H7 (cell line): ENCODE results near the gene GLP1R. TPM values are rescaled to one million over a fixed set of nuclear protein-coding genes. Genes with fewer than 3 reads are reported as not detected.
A peak's percentile ranks its signal among the peaks of the same experiment; 100 is the strongest.

Experiments used
- DNase-seq: peaks from one replicate; pipeline ENCODE4 v3.0.0; 2012
- H3K27me3 ChIP-seq: 2 replicates; pipeline ENCODE4 v1.6.0; 2011; ENCODE audit warnings: mild to moderate bottlenecking, low read length; ENCODE audit not compliant: control insufficient read depth, insufficient read depth
- H3K36me3 ChIP-seq: replicated peaks from 2 replicates; pipeline ENCODE4 v1.5.1; 2011; ENCODE audit warnings: low read length; ENCODE audit not compliant: control insufficient read depth, insufficient read depth
- H3K4me3 ChIP-seq: 2 replicates; pipeline ENCODE4 v1.5.1; 2011; ENCODE audit warnings: low read depth, mild to moderate bottlenecking, control low read depth, low read length, moderate library complexity; ENCODE audit not compliant: insufficient read depth
- total RNA-seq: library from RNA; depleted of rRNA; stranded (reverse); fragments of >200 nt; shearing (Covaris generic); gene quantifications from 2 replicates; pipeline ENCODE4 v1.2.3, GENCODE V29; 2014

GLP1R gene
- total RNA-seq, 1 experiment from 2014 or later, result 0.87 TPM

- Histone ChIP-seq H3K4me3 (no peak overlapping the region), H3K36me3 (no peaks in the 10 kb centered on the region), H3K27me3 (no peaks in the 10 kb centered on the region)
- peak; percentile 13 for DNase-seq
Observed at GRCh38 chr6:39080246-39080875, 31.8 kb downstream of the GLP1R start.

GRCh38 chr6:39082310-39082709, 33.7 kb downstream of the GLP1R start:
- H3K36me3 ChIP-seq, result no peaks in the 10 kb centered on the region
- no peaks in the 10 kb centered on the region for H3K27me3 ChIP-seq
- no peak overlapping the region for H3K4me3 ChIP-seq
- DNase-seq, result no peak

GRCh38 chr6:39083231-39083634, 34.7 kb downstream of the GLP1R start:
- Histone ChIP-seq H3K27me3 (no peaks in the 10 kb centered on the region), H3K36me3 (no peaks in the 10 kb centered on the region)
- peak; percentile 16 for DNase-seq

GRCh38 chr6:39084506-39084905, 35.9 kb downstream of the GLP1R start:
- Histone ChIP-seq H3K4me3 (no peak overlapping the region), H3K36me3 (no peaks in the 10 kb centered on the region), H3K27me3 (no peaks in the 10 kb centered on the region)
- DNase-seq, result peak; percentile 22

More at GRCh38 chr6:39083231-39083634, 34.7 kb downstream of the GLP1R start:
- no peak overlapping the region for H3K4me3 ChIP-seq

GRCh38 chr6:39085129-39085797, 36.7 kb downstream of the GLP1R start:
- Histone ChIP-seq H3K4me3 (no peak overlapping the region), H3K27me3 (no peaks in the 10 kb centered on the region), H3K36me3 (no peaks in the 10 kb centered on the region)
- peak; percentile 50 for DNase-seq

GRCh38 chr6:39086294-39086693, 37.7 kb downstream of the GLP1R start:
- DNase-seq, result peak; percentile 10
- no peaks in the 10 kb centered on the region for H3K27me3 ChIP-seq
- H3K4me3 ChIP-seq, result no peak overlapping the region
- no peaks in the 10 kb centered on the region for H3K36me3 ChIP-seq

- no peaks in the 10 kb centered on the region for H3K36me3 ChIP-seq
- H3K27me3 ChIP-seq, result no peaks in the 10 kb centered on the region
- no peak overlapping the region for H3K4me3 ChIP-seq
- no peak for DNase-seq
Observed at GRCh38 chr6:39086711-39087110, 38.1 kb downstream of the GLP1R start.

GRCh38 chr6:39087197-39087596, 38.6 kb downstream of the GLP1R start:
- peak; percentile 10 for DNase-seq
- Histone ChIP-seq H3K27me3 (no peaks in the 10 kb centered on the region), H3K4me3 (no peak overlapping the region), H3K36me3 (no peaks in the 10 kb centered on the region)

GRCh38 chr6:39088331-39088730, 39.8 kb downstream of the GLP1R start:
- no peaks in the 10 kb centered on the region for H3K27me3 ChIP-seq
- peak; percentile 81 for DNase-seq
- H3K36me3 ChIP-seq, result no peaks in the 10 kb centered on the region
- no peak overlapping the region for H3K4me3 ChIP-seq

- no peaks in the 10 kb centered on the region for H3K27me3 ChIP-seq
Observed at GRCh38 chr6:39090036-39090435, 41.5 kb downstream of the GLP1R start.

GRCh38 chr6:39091220-39091619, 42.6 kb downstream of the GLP1R start:
- DNase-seq, result no peak
- no peak overlapping the region for H3K4me3 ChIP-seq
- no peaks in the 10 kb centered on the region for H3K36me3 ChIP-seq
- no peaks in the 10 kb centered on the region for H3K27me3 ChIP-seq

More at GRCh38 chr6:39090036-39090435, 41.5 kb downstream of the GLP1R start:
- Histone ChIP-seq H3K4me3 (no peak overlapping the region), H3K36me3 (no peaks in the 10 kb centered on the region)
- DNase-seq, result no peak

GRCh38 chr6:39092124-39092523, 43.5 kb downstream of the GLP1R start:
- Histone ChIP-seq H3K36me3 (no peaks in the 10 kb centered on the region), H3K27me3 (no peaks in the 10 kb centered on the region), H3K4me3 (no peak overlapping the region)
- peak; percentile 55 for DNase-seq

- no peaks in the 10 kb centered on the region for H3K36me3 ChIP-seq
- DNase-seq, result no peak
- no peak overlapping the region for H3K4me3 ChIP-seq
- H3K27me3 ChIP-seq, result no peaks in the 10 kb centered on the region
Observed at GRCh38 chr6:39093149-39093708, 44.6 kb downstream of the GLP1R start.

GRCh38 chr6:39095578-39095977, 47.0 kb downstream of the GLP1R start:
- Histone ChIP-seq H3K4me3 (no peak overlapping the region), H3K27me3 (no peaks in the 10 kb centered on the region), H3K36me3 (no peaks in the 10 kb centered on the region)
- no peak for DNase-seq

- Histone ChIP-seq H3K4me3 (no peak overlapping the region), H3K27me3 (no peaks in the 10 kb centered on the region), H3K36me3 (no peaks in the 10 kb centered on the region)
- no peak for DNase-seq
Observed at GRCh38 chr6:39100358-39100757, 51.8 kb downstream of the GLP1R start.
